GM12878 (cell line): ENCODE measurements around the gene OR10G8. TPM values are rescaled to one million over a fixed set of nuclear protein-coding genes. Genes with fewer than 3 reads are reported as not detected.

Source experiments
- BCLAF1 ChIP-seq: fragments of 450-650 bp; IDR thresholded peaks from 2 replicates; pipeline ENCODE4 v1.6.1; 2017; ENCODE audit warnings: antibody characterized with exemption, mild to moderate bottlenecking, moderate library complexity
- HDGF ChIP-seq: fragments of 450-650 bp; IDR thresholded peaks from 2 replicates; pipeline ENCODE4 v1.6.1; 2016; ENCODE audit warnings: antibody characterized with exemption
- JUND ChIP-seq: IDR thresholded peaks from 2 replicates; pipeline ENCODE4 v1.6.1; 2012; ENCODE audit warnings: low read depth, mild to moderate bottlenecking, low read length, improper control_type of control experiment, moderate library complexity
- RAD51 ChIP-seq: fragments of 450-650 bp; IDR thresholded peaks from 2 replicates; pipeline ENCODE4 v1.6.1; 2016; ENCODE audit warnings: moderate library complexity, mild to moderate bottlenecking, inconsistent platforms
- RBBP5 ChIP-seq: fragments of 200-600 bp; sonication (generic); conservative IDR thresholded peaks from 2 replicates; pipeline ENCODE4 v1.6.1; 2016
- SMARCA5 ChIP-seq: fragments of 450-650 bp; IDR thresholded peaks from 2 replicates; pipeline ENCODE4 v1.6.1; 2017; ENCODE audit warnings: mild to moderate bottlenecking
- SP1 ChIP-seq: IDR thresholded peaks from one replicate; pipeline ENCODE4 v1.6.1; 2011; ENCODE audit warnings: low read depth, low read length
- TBL1XR1 ChIP-seq: IDR thresholded peaks from 2 replicates; pipeline ENCODE4 v1.6.1; 2012; ENCODE audit warnings: low read depth, low read length, improper control_type of control experiment
- polyA plus RNA-seq, 11 experiments: library from polyadenylated mRNA; depleted of rRNA in 4 of 11; unstranded in 6 of 11; stranded (reverse) in 5 of 11; fragments of >200 nt; fragmentation: Nextera tagmentation in 4 of 11; fragmentation: Illumina TruSeq in 1 of 11; extraction: Ambion mirVana in 4 of 11; extraction: Trizol in 1 of 11; gene quantifications; 1 replicate in 1 of 11; 2 replicates in 10 of 11; pipeline versions ENCODE4 v1.2.1 to v1.2.3, GENCODE V29; 2011 to 2016; ENCODE audit warnings: inconsistent platforms in 2 of 11, missing spikeins in 2 of 11, low read depth in 1 of 11
- total RNA-seq, 4 experiments: library from RNA; depleted of rRNA in 3 of 4; stranded (reverse); fragments of >200 nt in 3 of 4; fragmentation: Illumina TruSeq in 1 of 4; extraction: Trizol in 1 of 4; gene quantifications; 2 replicates each; pipeline versions ENCODE4 v1.2.1 to v1.2.3, GENCODE V29; 2013 to 2021
- TF ChIP-seq, protein P1 (sequence below): IDR thresholded peaks from 2 replicates; pipeline ENCODE4 v1.6.1; 2012; ENCODE audit warnings: improper control_type of control experiment, low read depth, low read length; ENCODE audit not compliant: insufficient replicate concordance

The OR10G8 gene
- total and polyA plus RNA-seq, 10 of the 15 experiments (the other 5 are each of a cell fraction or from before 2014, with no cell fraction given): not detected

GRCh38 chr11:124041254-124041653 lies 14.7 kb downstream of the OR10G8 start, which contains the start of gene OR10G7 (continued):
- TF ChIP-seq SP1 (no peak), BCLAF1 (no peak), TBL1XR1 (no peak), JUND (no peak), SMARCA5 (no peak), RAD51 (no peak), RBBP5 (no peak), HDGF (no peak)
- TF ChIP-seq, protein P1, sequence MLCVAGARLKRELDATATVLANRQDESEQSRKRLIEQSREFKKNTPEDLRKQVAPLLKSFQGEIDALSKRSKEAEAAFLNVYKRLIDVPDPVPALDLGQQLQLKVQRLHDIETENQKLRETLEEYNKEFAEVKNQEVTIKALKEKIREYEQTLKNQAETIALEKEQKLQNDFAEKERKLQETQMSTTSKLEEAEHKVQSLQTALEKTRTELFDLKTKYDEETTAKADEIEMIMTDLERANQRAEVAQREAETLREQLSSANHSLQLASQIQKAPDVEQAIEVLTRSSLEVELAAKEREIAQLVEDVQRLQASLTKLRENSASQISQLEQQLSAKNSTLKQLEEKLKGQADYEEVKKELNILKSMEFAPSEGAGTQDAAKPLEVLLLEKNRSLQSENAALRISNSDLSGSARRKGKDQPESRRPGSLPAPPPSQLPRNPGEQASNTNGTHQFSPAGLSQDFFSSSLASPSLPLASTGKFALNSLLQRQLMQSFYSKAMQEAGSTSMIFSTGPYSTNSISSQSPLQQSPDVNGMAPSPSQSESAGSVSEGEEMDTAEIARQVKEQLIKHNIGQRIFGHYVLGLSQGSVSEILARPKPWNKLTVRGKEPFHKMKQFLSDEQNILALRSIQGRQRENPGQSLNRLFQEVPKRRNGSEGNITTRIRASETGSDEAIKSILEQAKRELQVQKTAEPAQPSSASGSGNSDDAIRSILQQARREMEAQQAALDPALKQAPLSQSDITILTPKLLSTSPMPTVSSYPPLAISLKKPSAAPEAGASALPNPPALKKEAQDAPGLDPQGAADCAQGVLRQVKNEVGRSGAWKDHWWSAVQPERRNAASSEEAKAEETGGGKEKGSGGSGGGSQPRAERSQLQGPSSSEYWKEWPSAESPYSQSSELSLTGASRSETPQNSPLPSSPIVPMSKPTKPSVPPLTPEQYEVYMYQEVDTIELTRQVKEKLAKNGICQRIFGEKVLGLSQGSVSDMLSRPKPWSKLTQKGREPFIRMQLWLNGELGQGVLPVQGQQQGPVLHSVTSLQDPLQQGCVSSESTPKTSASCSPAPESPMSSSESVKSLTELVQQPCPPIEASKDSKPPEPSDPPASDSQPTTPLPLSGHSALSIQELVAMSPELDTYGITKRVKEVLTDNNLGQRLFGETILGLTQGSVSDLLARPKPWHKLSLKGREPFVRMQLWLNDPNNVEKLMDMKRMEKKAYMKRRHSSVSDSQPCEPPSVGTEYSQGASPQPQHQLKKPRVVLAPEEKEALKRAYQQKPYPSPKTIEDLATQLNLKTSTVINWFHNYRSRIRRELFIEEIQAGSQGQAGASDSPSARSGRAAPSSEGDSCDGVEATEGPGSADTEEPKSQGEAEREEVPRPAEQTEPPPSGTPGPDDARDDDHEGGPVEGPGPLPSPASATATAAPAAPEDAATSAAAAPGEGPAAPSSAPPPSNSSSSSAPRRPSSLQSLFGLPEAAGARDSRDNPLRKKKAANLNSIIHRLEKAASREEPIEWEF: no peak
